Fibroblast of villous mesenchyme (primary cell): ENCODE results near the gene TNS1. TPM values are rescaled to one million over a fixed set of nuclear protein-coding genes. Genes with fewer than 3 reads are reported as not detected.

ENCODE experiments used
- DNase-seq: peaks from one replicate; pipeline ENCODE4 v3.0.0-alpha.2; 2010; ENCODE audit warnings: low read depth
- H3K4me3 ChIP-seq: 2 replicates; pipeline ENCODE4 v1.5.1; 2011; ENCODE audit warnings: low read depth, mild to moderate bottlenecking, low read length
- CTCF ChIP-seq: IDR thresholded peaks from 2 replicates; pipeline ENCODE4 v1.5.1; 2012; ENCODE audit warnings: low read depth, mild to moderate bottlenecking, low read length; ENCODE audit not compliant: insufficient read depth
- total RNA-seq: library from RNA; depleted of rRNA; stranded (reverse); fragments of >200 nt; gene quantifications from 2 replicates; pipeline ENCODE4 v1.2.3, GENCODE V29; 2012

The TNS1 gene
- total RNA-seq, 1 donor, result 127 TPM

- no peak overlapping the region for H3K4me3 ChIP-seq
- TF ChIP-seq CTCF, result no peak
- peak; percentile 70 for DNase-seq
Observed at GRCh38 chr2:217919781-217920351, 82.9 kb downstream of the TNS1 start.

- H3K4me3 ChIP-seq, result no peak overlapping the region
- TF ChIP-seq CTCF, result no peak
- no peak for DNase-seq
Observed at GRCh38 chr2:217919204-217919603, 83.6 kb downstream of the TNS1 start.

GRCh38 chr2:217918308-217919024 is 84.3 kb downstream of the TNS1 start:
- H3K4me3 ChIP-seq, result no peak overlapping the region
- peak; percentile 40 for TF ChIP-seq CTCF
- DNase-seq, result peak; percentile 48

- DNase-seq, result no peak
- no peak for TF ChIP-seq CTCF
- H3K4me3 ChIP-seq, result no peak overlapping the region
Observed at GRCh38 chr2:217916504-217917254, 86.1 kb downstream of the TNS1 start.

- TF ChIP-seq CTCF, result no peak
- no peak for DNase-seq
- H3K4me3 ChIP-seq, result no peak overlapping the region
Observed at GRCh38 chr2:217915706-217916105, 87.1 kb downstream of the TNS1 start.

- H3K4me3 ChIP-seq, result no peak overlapping the region
- no peak for TF ChIP-seq CTCF
- no peak for DNase-seq
Observed at GRCh38 chr2:217914878-217915277, 87.9 kb downstream of the TNS1 start.
